NCI-H128 (cell line): Measurements from ENCODE around the gene NRGN.

Experiments
- DNase-seq: peaks from one replicate; lab custom pipeline; 2025; ENCODE audit not compliant: unreplicated experiment; lab: John Stamatoyannopoulos, UW

NRGN gene

GRCh38 chr11:124739479-124740276 is at the start of gene NRGN:
TSS of gene NRGN (plus strand) at chr11:124739942. CDS start at chr11:124740085, 143 bp downstream.
- DNase-seq: peak; percentile 82

- DNase-seq: no peak
Measured at GRCh38 chr11:124693142-124693541, 46.6 kb upstream of the NRGN start.

- DNase-seq: no peak
Measured at GRCh38 chr11:124699547-124699946, 40.2 kb upstream of the NRGN start.

GRCh38 chr11:124700028-124700427 is 39.7 kb upstream of the NRGN start:
- DNase-seq: no peak

- no peak for DNase-seq
Measured at GRCh38 chr11:124707829-124708228, 31.9 kb upstream of the NRGN start.

- no peak for DNase-seq
Measured at GRCh38 chr11:124712392-124712791, 27.4 kb upstream of the NRGN start.

GRCh38 chr11:124716591-124716990 is 23.2 kb upstream of the NRGN start:
- no peak for DNase-seq

- DNase-seq: no peak
Measured at GRCh38 chr11:124717421-124717785, 22.3 kb upstream of the NRGN start.

- DNase-seq: no peak
Measured at GRCh38 chr11:124717786-124718651, 21.7 kb upstream of the NRGN start.

GRCh38 chr11:124718801-124719200 is 20.9 kb upstream of the NRGN start:
- no peak for DNase-seq

- no peak for DNase-seq
Measured at GRCh38 chr11:124719534-124719933, 20.2 kb upstream of the NRGN start.

- no peak for DNase-seq
Measured at GRCh38 chr11:124722176-124722575, 17.6 kb upstream of the NRGN start.

- DNase-seq: no peak
Measured at GRCh38 chr11:124724979-124725718, 14.6 kb upstream of the NRGN start.

- DNase-seq: no peak
Measured at GRCh38 chr11:124725719-124726105, 14.0 kb upstream of the NRGN start.

- no peak for DNase-seq
Measured at GRCh38 chr11:124727474-124727873, 12.3 kb upstream of the NRGN start.

GRCh38 chr11:124728134-124728533 is 11.6 kb upstream of the NRGN start:
- no peak for DNase-seq

GRCh38 chr11:124729571-124729970 is 10.2 kb upstream of the NRGN start:
- no peak for DNase-seq

GRCh38 chr11:124732230-124732629 is 7.5 kb upstream of the NRGN start:
- no peak for DNase-seq

- DNase-seq: no peak
Measured at GRCh38 chr11:124736736-124737135, 3.0 kb upstream of the NRGN start.

- no peak for DNase-seq
Measured at GRCh38 chr11:124737638-124738305, 2.0 kb upstream of the NRGN start.
